ENCODE measurements around the gene ITGA8.

The ITGA8 gene

DNA sequence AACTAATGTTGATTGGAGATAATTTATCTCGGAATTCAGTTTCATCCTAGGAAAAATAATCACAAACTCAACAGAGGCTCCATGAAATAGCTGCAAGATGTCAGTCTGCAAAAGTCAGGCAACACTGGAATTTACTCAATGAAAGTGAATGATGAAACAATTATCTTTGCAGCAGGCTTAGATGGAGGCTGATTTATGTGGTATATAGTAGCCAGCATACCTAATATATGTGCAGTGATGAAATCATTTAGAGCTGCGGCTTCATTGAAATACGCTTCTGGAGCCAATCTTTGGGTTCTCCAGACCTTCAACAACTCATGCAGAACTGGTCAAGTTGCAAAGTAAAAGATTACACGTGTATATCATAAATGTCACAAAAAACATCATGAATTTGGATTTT lies 113.3 kb downstream of the ITGA8 start:
- TF ChIP-seq, protein P1, sequence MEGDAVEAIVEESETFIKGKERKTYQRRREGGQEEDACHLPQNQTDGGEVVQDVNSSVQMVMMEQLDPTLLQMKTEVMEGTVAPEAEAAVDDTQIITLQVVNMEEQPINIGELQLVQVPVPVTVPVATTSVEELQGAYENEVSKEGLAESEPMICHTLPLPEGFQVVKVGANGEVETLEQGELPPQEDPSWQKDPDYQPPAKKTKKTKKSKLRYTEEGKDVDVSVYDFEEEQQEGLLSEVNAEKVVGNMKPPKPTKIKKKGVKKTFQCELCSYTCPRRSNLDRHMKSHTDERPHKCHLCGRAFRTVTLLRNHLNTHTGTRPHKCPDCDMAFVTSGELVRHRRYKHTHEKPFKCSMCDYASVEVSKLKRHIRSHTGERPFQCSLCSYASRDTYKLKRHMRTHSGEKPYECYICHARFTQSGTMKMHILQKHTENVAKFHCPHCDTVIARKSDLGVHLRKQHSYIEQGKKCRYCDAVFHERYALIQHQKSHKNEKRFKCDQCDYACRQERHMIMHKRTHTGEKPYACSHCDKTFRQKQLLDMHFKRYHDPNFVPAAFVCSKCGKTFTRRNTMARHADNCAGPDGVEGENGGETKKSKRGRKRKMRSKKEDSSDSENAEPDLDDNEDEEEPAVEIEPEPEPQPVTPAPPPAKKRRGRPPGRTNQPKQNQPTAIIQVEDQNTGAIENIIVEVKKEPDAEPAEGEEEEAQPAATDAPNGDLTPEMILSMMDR (IDR thresholded peaks at IDR 0.05; ENCODE audit: low read depth, low read length, missing control alignments): no peak
- H3K4me3 ChIP-seq (ENCODE audit: low read depth, low read length): no peak overlapping the region
- DNase-seq (ENCODE audit: low read depth): no peak

DNA sequence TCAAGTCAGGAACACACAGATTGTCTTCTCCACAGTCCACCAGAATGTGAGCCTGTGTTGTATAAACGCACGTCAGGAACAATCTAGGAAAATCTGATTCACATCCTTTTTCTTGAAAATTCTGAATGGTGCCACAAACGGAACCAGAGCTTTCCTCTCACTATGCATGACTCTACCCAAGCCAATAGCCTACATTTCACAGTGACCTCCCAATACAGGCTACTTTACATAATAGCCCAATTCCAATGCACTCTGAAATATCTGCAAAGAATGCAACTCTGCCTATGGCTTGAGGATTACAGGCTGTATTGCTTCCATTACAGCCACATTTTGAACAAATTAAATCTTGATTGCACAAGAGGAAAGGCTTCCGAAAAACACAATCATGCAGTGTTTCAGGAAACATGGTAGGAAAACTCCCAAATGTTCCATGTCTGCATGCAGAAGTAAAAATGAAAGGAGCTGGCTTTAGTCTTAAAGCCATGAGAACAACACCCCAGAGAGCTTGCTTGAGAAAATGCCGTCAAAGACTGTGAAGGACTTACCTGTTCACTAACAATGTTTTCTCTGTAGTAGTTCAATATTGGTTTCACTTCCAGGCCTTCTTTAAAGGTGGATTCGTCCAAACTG lies 113.9 kb downstream of the ITGA8 start:
- H3K4me3 ChIP-seq (ENCODE audit: low read depth, low read length): no peak overlapping the region
- TF ChIP-seq, protein P1 (IDR thresholded peaks at IDR 0.05; ENCODE audit: low read depth, low read length, missing control alignments): no peak

DNA sequence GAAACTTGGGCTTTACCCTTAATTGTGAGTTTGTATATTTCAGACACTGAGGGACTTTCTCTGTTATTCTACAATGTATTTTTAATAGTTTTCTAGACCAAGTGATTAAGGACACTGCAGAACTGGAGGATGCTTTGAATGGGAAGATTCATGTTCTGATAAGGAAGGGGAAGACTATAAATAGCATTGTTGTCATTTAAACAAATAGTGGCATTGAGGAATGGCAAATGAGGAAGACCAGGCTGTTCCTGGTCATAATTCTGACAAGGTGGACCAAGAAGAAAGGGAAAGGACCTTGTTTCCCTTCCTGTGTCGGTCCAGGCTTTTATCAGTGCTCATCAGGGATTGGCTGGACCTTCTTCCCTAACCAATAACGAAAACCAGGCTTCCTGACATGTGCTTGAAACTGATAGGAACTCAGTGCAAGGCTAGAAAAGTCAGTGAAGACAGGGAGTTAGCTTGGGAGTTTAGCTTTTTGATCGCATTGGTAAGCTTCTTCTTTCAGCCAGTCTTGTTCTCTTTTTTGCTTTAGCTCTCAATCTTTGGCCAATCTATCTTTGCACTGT lies 116.2 kb downstream of the ITGA8 start:
- no peak for DNase-seq (ENCODE audit: low read depth)
- TF ChIP-seq, protein P1 (IDR thresholded peaks at IDR 0.05; ENCODE audit: low read depth, low read length, missing control alignments): no peak
- H3K4me3 ChIP-seq (ENCODE audit: low read depth, low read length): no peak overlapping the region

More for the DNA sequence above, 113.9 kb downstream of the ITGA8 start:
- no peak for DNase-seq (ENCODE audit: low read depth)

DNA sequence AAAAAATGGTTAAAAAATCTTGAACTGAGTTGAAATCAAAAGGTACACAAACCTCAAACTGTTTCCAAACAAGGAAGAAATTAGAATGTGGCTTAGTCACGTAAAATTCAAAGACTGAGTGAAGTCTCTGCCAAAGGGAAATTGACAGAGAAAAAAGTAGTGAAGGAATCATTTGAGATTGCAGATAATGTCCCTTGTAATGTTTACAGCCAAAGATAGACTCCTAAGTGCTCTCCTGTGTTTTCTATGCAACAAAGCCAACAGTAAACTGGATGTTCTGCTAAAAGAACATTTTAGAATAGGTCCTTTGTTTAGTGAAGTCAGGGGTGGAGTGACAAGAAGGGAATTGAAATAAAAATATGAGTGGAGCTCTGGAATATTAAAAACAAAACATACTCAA lies 117.9 kb downstream of the ITGA8 start:
- DNase-seq (ENCODE audit: low read depth): no peak
- TF ChIP-seq, protein P1 (IDR thresholded peaks at IDR 0.05; ENCODE audit: low read depth, low read length, missing control alignments): no peak
- H3K4me3 ChIP-seq (ENCODE audit: low read depth, low read length): no peak overlapping the region

DNA sequence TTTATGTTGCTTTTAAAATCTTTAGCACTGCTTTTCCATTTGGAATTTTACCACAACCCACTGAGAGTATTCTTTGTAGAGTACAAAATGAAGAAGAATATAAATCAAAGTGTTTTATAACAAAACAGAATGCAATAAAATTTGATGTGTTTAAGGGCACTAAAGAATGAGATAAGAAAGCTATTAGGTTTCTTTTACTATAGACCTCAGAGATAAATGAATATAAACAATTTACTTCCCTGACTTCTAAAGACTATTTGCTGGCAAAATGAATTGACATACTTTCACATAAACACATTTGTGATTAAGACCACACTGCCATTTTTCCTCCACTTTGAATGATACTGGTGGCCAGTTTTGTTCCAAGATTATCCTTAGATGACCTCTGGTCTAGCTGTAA lies 124.5 kb downstream of the ITGA8 start:
- no peak overlapping the region for H3K4me3 ChIP-seq (ENCODE audit: low read depth, low read length)
- DNase-seq (ENCODE audit: low read depth): no peak
- TF ChIP-seq, protein P1 (IDR thresholded peaks at IDR 0.05; ENCODE audit: low read depth, low read length, missing control alignments): no peak

DNA sequence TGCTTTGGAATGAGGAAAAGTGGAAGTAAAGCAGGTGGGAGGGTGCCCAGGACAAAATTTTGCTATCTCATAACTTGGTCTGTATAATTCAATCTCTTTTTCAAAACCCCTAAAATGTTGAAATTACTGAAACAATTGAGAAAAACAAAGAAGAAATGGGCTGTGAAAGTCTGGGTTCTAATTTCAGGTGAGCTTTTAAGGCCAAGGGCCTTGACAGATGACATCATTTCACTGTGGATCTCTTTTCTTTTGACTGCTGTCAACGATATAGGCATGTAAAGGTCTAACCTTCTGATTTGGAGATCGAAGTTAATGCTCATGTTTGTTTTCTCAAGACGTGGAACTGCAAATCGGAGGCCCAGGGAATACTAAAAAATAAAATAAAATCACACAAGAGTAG lies 127.8 kb downstream of the ITGA8 start:
- TF ChIP-seq, protein P1 (IDR thresholded peaks at IDR 0.05; ENCODE audit: low read depth, low read length, missing control alignments): no peak
- DNase-seq (ENCODE audit: low read depth): no peak
- H3K4me3 ChIP-seq (ENCODE audit: low read depth, low read length): no peak overlapping the region

DNA sequence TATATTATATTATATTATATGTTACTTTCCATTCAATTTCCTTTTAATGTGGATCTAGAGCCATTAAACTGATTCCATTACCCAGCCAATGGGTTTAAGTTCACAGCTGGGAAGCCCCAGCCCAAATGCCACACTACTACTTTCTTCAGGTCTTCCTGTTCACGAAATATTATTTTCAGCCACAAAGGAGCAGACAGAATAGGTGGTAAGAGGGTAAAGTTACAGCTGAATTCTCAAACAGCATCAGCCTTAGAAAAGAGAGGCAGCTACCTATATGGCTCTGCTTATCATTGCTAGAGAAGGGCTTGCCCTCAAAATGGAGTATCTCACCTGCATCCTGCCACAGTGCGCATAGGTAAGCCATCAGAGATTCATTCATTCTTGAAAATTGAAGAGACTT lies 128.3 kb downstream of the ITGA8 start:
- TF ChIP-seq, protein P1 (IDR thresholded peaks at IDR 0.05; ENCODE audit: low read depth, low read length, missing control alignments): no peak
- no peak for DNase-seq (ENCODE audit: low read depth)
- H3K4me3 ChIP-seq (ENCODE audit: low read depth, low read length): no peak overlapping the region

All from GM12864 (cell line).